GM19099 (cell line): ENCODE measurements around the gene TCEAL4.
A peak's percentile ranks its signal among the peaks of the same experiment; 100 is the strongest.

Experiments
- POLR2A ChIP-seq: IDR thresholded peaks from 3 replicates; pipeline ENCODE4 v1.6.1; 2011; ENCODE audit warnings: low read depth; ENCODE audit not compliant: insufficient read length; ENCODE audit errors: extremely low read depth

Gene TCEAL4

GRCh38 chrX:103585411-103586313 lies at the start of gene TCEAL4:
Gene TCEAL4, plus strand, starts transcription at chrX:103585515. Its CDS starts 1,161 bp downstream, at chrX:103586676.
- TF ChIP-seq POLR2A, result peak; percentile 56

DNA sequence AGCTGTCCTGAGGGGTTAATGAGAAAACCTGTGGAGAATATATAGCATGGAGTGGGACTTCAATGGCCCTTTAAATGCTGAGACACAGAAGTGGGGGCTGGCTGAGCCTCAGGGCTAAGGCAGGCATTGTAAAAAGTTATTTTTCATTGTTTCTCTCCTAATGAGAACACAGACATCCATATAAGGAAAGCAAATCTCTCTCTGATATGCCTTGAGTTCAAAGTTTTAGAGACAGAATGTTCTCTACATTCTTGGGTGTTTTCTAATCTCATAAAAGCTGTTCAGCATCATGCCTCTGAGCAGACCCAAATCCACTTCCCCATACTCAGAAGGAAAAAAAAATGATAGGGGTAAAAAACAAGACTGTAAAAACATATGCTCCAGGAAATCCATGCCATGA lies 49.2 kb upstream of the TCEAL4 start:
- TF ChIP-seq POLR2A, result no peak

GRCh38 chrX:103536732-103537131 lies 48.6 kb upstream of the TCEAL4 start:
- TF ChIP-seq POLR2A, result no peak

- no peak for TF ChIP-seq POLR2A
Observed at GRCh38 chrX:103537871-103538387, 47.4 kb upstream of the TCEAL4 start.

DNA sequence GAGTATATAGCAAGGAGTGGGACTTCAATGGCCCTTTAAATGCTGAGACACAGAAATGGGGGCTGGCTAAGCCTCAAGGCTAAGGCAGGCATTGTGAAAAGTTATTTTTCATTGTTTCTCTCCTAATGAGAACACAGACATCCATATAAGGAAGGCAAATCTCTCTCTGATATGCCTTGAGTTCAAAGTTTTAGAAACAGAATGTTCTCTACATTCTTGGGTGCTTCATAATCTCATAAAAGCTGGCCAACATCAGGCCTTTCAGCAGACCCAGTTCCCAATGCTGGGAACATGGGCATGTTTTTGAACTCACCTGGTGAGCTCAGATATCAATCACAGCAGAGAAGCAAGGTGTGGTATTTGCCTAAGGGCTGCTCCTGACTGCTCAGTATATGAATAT lies 46.6 kb upstream of the TCEAL4 start:
- TF ChIP-seq POLR2A, result no peak

DNA sequence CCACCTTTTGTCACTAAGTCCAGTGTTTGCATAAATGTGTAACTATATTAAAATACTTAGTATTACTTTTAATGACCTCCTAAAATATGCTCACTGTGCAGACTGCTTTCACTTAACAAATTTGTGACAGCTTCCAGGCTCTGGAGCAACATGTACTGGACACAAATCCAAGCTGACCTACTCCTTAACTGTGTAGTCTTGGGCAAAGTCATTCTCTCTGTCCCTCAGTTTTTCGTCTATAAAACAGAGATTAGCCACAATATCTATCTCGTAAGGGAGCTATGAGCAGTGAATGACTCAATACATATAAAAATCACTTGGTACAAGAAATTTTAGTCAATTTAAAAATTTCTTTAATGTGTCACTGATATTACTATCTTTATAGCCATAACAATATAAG lies 45.6 kb upstream of the TCEAL4 start:
- no peak for TF ChIP-seq POLR2A

GRCh38 chrX:103540145-103540544 lies 45.2 kb upstream of the TCEAL4 start:
- TF ChIP-seq POLR2A, result no peak

GRCh38 chrX:103549916-103550315 lies 35.4 kb upstream of the TCEAL4 start:
- no peak for TF ChIP-seq POLR2A

GRCh38 chrX:103550415-103551051 lies 34.8 kb upstream of the TCEAL4 start:
- no peak for TF ChIP-seq POLR2A

- no peak for TF ChIP-seq POLR2A
Observed at GRCh38 chrX:103552236-103552635, 33.1 kb upstream of the TCEAL4 start.

- peak; percentile 36 for TF ChIP-seq POLR2A
Observed at GRCh38 chrX:103554687-103555424, 30.5 kb upstream of the TCEAL4 start.

DNA sequence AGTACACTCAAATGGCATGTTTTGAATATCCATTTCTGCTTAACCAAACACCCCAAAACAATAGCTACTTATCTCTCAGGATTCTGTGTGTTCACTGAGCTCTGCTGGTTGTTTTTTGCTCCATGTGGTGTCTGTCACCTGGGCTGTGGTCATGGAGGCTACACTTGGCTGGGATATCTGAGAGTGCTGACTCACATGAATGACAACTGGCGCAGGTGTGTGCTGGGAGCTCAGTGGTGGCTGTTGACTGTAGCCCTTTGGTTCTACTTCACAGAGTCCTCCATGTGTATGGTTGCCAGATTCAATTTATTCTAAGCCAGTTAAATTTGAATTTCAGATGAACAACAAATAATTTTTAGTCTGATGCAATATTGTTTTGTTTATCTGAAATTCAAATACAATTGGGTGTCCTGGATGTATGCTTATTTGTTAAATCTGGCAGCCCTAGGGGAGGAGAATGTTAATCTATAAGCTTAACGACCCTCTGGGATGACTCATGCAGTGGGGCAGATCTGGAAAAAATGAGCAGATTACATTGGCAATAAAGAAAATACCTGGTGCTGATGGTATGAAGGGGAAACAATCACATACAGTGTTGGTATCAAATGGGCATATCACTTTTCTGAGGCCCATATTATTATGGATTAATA lies 28.2 kb upstream of the TCEAL4 start:
- no peak for TF ChIP-seq POLR2A

GRCh38 chrX:103560256-103560655 lies 25.1 kb upstream of the TCEAL4 start:
- TF ChIP-seq POLR2A, result no peak

DNA sequence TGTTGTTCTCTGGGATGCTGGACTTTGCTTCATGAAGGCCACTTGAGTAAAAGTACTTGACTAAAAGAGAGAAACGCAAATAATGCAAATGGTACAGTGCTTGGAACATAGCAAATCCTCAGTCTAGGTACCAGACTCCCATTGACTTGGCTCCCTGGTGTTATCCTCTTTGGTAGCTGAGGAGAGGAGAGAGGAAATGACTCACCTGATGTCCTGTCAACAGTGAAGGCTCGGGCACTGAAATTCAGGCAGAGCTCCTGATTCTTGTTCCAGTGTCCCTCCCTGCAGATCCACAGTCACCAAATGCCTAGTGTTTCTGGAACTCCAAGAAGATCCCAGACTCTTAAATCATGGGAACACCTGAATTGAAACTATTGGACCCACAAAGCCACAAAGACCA lies 22.5 kb upstream of the TCEAL4 start:
- TF ChIP-seq POLR2A, result no peak

DNA sequence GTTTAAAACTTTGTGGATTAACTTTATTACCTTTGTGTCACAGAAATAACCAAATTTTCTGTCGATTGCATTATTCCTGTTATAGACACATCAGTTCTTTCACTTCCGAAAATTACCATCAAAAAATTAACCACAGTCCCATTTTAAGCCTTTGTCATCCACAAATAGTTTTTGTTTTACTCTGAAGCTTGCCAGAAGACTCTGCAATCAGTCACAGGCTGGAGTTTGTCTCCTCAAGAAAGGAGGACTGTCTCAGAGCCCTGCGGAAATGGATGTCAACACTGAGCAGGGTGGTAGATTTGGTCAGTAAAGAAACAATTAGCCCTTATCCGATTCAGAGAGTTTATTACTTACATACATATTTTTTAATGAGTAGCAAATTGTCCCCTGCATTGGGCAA lies 20.1 kb upstream of the TCEAL4 start:
- TF ChIP-seq POLR2A, result no peak
